ENCODE results near the gene TARP.

Gene TARP

GRCh38 chr7:38294926-38295325, 21.5 kb upstream of the TARP start:
- Histone ChIP-seq H3K27me3 (ENCODE audit: insufficient read depth, low read depth) (peaks cover 84% of the 10 kb centered on the region), H3K4me1 (replicated peaks; ENCODE audit: insufficient read depth) (no peaks in the 10 kb centered on the region), H3K27ac (no peak overlapping the region), H3K4me3 (no peak overlapping the region), H3F3A (ENCODE audit: insufficient read depth, low read depth) (no peaks in the 10 kb centered on the region), H2AFZ (no peak overlapping the region), H3K36me3 (ENCODE audit: low read depth) (no peaks in the 10 kb centered on the region), H3K9me2 (ENCODE audit: insufficient read depth) (no peaks in the 10 kb centered on the region), H3K79me2 (ENCODE audit: low read depth) (no peaks in the 10 kb centered on the region), H4K20me1 (ENCODE audit: insufficient read depth) (no peaks in the 10 kb centered on the region), H3K4me2 (no peak overlapping the region), H3K9me3 (ENCODE audit: insufficient read depth, low read depth) (no peaks in the 10 kb centered on the region)
- TF ChIP-seq EZH2 (IDR thresholded peaks at IDR 0.05; ENCODE audit: low read depth) (no peak), CTCF (conservative IDR thresholded peaks at IDR 0.05) (no peak)
- intact Hi-C loops (cut with micrococcal nuclease; ENCODE audit: unreplicated experiment) = no loop called here
- ChIA-PET CTCF (no interaction called here), POLR2A (ENCODE audit: unreplicated experiment) (no interaction called here)
- DNase-seq = no peak
- BruUV-seq (replicated peaks) = no TSS peak

- no peaks in the 10 kb centered on the region for H3K4me1 ChIP-seq (replicated peaks; ENCODE audit: insufficient read depth)
- H3K9me2 ChIP-seq (ENCODE audit: insufficient read depth) = no peaks in the 10 kb centered on the region
- CTCF ChIA-PET = no interaction called here
- BruUV-seq (replicated peaks) = no TSS peak
- intact Hi-C loops (cut with micrococcal nuclease; ENCODE audit: unreplicated experiment) = no loop called here
- no peak for TF ChIP-seq EZH2 (IDR thresholded peaks at IDR 0.05; ENCODE audit: low read depth)
- no peak for TF ChIP-seq CTCF (conservative IDR thresholded peaks at IDR 0.05)
- no peaks in the 10 kb centered on the region for H3K79me2 ChIP-seq (ENCODE audit: low read depth)
- H3F3A ChIP-seq (ENCODE audit: insufficient read depth, low read depth) = no peaks in the 10 kb centered on the region
- H2AFZ ChIP-seq = no peak overlapping the region
- peaks cover 72% of the 10 kb centered on the region for H3K27me3 ChIP-seq (ENCODE audit: insufficient read depth, low read depth)
- H3K27ac ChIP-seq = no peak overlapping the region
- no peaks in the 10 kb centered on the region for H3K36me3 ChIP-seq (ENCODE audit: low read depth)
- H3K4me3 ChIP-seq = no peak overlapping the region
- no peaks in the 10 kb centered on the region for H3K9me3 ChIP-seq (ENCODE audit: insufficient read depth, low read depth)
- DNase-seq = no peak
- no peak overlapping the region for H3K4me2 ChIP-seq
- H4K20me1 ChIP-seq (ENCODE audit: insufficient read depth) = no peaks in the 10 kb centered on the region
- POLR2A ChIA-PET (ENCODE audit: unreplicated experiment) = no interaction called here
Measured at GRCh38 chr7:38292442-38292841, 19.0 kb upstream of the TARP start.

GRCh38 chr7:38291650-38292049, 18.2 kb upstream of the TARP start:
- POLR2A ChIA-PET (ENCODE audit: unreplicated experiment) = no interaction called here

More at GRCh38 chr7:38291650-38292049, 18.2 kb upstream of the TARP start:
- Histone ChIP-seq H3F3A (ENCODE audit: insufficient read depth, low read depth) (no peaks in the 10 kb centered on the region), H3K4me1 (replicated peaks; ENCODE audit: insufficient read depth) (no peaks in the 10 kb centered on the region), H2AFZ (no peak overlapping the region), H4K20me1 (ENCODE audit: insufficient read depth) (no peaks in the 10 kb centered on the region), H3K9me2 (ENCODE audit: insufficient read depth) (no peaks in the 10 kb centered on the region), H3K4me3 (no peak overlapping the region), H3K27me3 (ENCODE audit: insufficient read depth, low read depth) (peaks cover 73% of the 10 kb centered on the region), H3K36me3 (ENCODE audit: low read depth) (no peaks in the 10 kb centered on the region), H3K27ac (no peak overlapping the region), H3K9me3 (ENCODE audit: insufficient read depth, low read depth) (no peaks in the 10 kb centered on the region), H3K79me2 (ENCODE audit: low read depth) (no peaks in the 10 kb centered on the region), H3K4me2 (no peak overlapping the region)
- TF ChIP-seq CTCF (conservative IDR thresholded peaks at IDR 0.05) (no peak), EZH2 (IDR thresholded peaks at IDR 0.05; ENCODE audit: low read depth) (no peak)
- no peak for DNase-seq
- intact Hi-C loops (cut with micrococcal nuclease; ENCODE audit: unreplicated experiment) = no loop called here
- CTCF ChIA-PET = no interaction called here
- no TSS peak for BruUV-seq (replicated peaks)
